ENCODE data around the gene LRRC56. TPM values are rescaled to one million over a fixed set of nuclear protein-coding genes. Genes with fewer than 3 reads are reported as not detected.

Gene LRRC56
- total RNA-seq, 6 experiments from 2014 or later: 0.23 to 0.83 (median 0.55) TPM

- Mint-ChIP-seq H3K27me3 (ENCODE audit: insufficient read depth) (peaks cover 2% of the 10 kb centered on the region), H3K4me1 (ENCODE audit: low read depth) (no peaks in the 10 kb centered on the region), H3K27ac (no peak overlapping the region), H3K4me3 (no peak overlapping the region), H3K36me3 (ENCODE audit: low read depth) (no peaks in the 10 kb centered on the region), H3K9me3 (no peaks in the 10 kb centered on the region)
- no peak for DNase-seq
- TF ChIP-seq CTCF (IDR thresholded peaks at IDR 0.05): no peak
Observed at GRCh38 chr11:551131-551530, 13.8 kb downstream of the LRRC56 start.

- H3K36me3 Mint-ChIP-seq (ENCODE audit: low read depth): no peaks in the 10 kb centered on the region
- peaks cover 6% of the 10 kb centered on the region for H3K27me3 Mint-ChIP-seq (ENCODE audit: insufficient read depth)
- no peaks in the 10 kb centered on the region for H3K9me3 Mint-ChIP-seq
- H3K4me1 Mint-ChIP-seq (ENCODE audit: low read depth): no peaks in the 10 kb centered on the region
- DNase-seq: no peak
- no peak overlapping the region for H3K27ac Mint-ChIP-seq
- no peak for TF ChIP-seq CTCF (IDR thresholded peaks at IDR 0.05)
- H3K4me3 Mint-ChIP-seq: no peak overlapping the region
Observed at GRCh38 chr11:551596-551995, 14.3 kb downstream of the LRRC56 start.

GRCh38 chr11:553083-553987, 16.0 kb downstream of the LRRC56 start:
- DNase-seq: no peak
- H3K4me1 Mint-ChIP-seq (ENCODE audit: low read depth): no peaks in the 10 kb centered on the region
- no peaks in the 10 kb centered on the region for H3K9me3 Mint-ChIP-seq
- no peak overlapping the region for H3K4me3 Mint-ChIP-seq
- no peak overlapping the region for H3K27ac Mint-ChIP-seq
- H3K27me3 Mint-ChIP-seq (ENCODE audit: insufficient read depth): peaks cover 8% of the 10 kb centered on the region
- H3K36me3 Mint-ChIP-seq (ENCODE audit: low read depth): no peaks in the 10 kb centered on the region
- no peak for TF ChIP-seq CTCF (IDR thresholded peaks at IDR 0.05)

GRCh38 chr11:553988-554340, 16.6 kb downstream of the LRRC56 start:
- no peak for TF ChIP-seq CTCF (IDR thresholded peaks at IDR 0.05)
- no peak overlapping the region for H3K27ac Mint-ChIP-seq
- H3K27me3 Mint-ChIP-seq (ENCODE audit: insufficient read depth): peaks cover 8% of the 10 kb centered on the region
- no peak for DNase-seq
- no peaks in the 10 kb centered on the region for H3K36me3 Mint-ChIP-seq (ENCODE audit: low read depth)
- H3K9me3 Mint-ChIP-seq: no peaks in the 10 kb centered on the region
- no peak overlapping the region for H3K4me3 Mint-ChIP-seq
- no peaks in the 10 kb centered on the region for H3K4me1 Mint-ChIP-seq (ENCODE audit: low read depth)

- H3K27ac Mint-ChIP-seq: no peak overlapping the region
- no peak for DNase-seq
- H3K36me3 Mint-ChIP-seq (ENCODE audit: low read depth): no peaks in the 10 kb centered on the region
- H3K4me3 Mint-ChIP-seq: no peak overlapping the region
- no peaks in the 10 kb centered on the region for H3K4me1 Mint-ChIP-seq (ENCODE audit: low read depth)
- peaks cover 10% of the 10 kb centered on the region for H3K27me3 Mint-ChIP-seq (ENCODE audit: insufficient read depth)
- H3K9me3 Mint-ChIP-seq: no peaks in the 10 kb centered on the region
- peak; percentile 76 for TF ChIP-seq CTCF (IDR thresholded peaks at IDR 0.05)
Observed at GRCh38 chr11:554428-555226, 17.3 kb downstream of the LRRC56 start.

All from HFFc6 (cell line).